Ishikawa (cell line): Measurements from ENCODE around the gene LAMB1.

Experiments used
- CEBPB ChIP-seq: IDR thresholded peaks from 2 replicates; pipeline ENCODE4 v1.6.1; 2012
- CREB1 ChIP-seq: IDR thresholded peaks from 2 replicates; pipeline ENCODE4 v1.6.1; 2012; ENCODE audit warnings: low read depth
- EGR1 ChIP-seq: IDR thresholded peaks from 2 replicates; pipeline ENCODE4 v1.6.1; 2012
- EP300 ChIP-seq: IDR thresholded peaks from 2 replicates; pipeline ENCODE4 v1.6.1; 2012; ENCODE audit warnings: borderline replicate concordance
- FOXM1 ChIP-seq: IDR thresholded peaks from 2 replicates; pipeline ENCODE4 v1.6.1; 2012; ENCODE audit warnings: low read depth, borderline replicate concordance
- MAX ChIP-seq: IDR thresholded peaks from 2 replicates; pipeline ENCODE4 v1.6.1; 2012
- NFIC ChIP-seq: IDR thresholded peaks from 2 replicates; pipeline ENCODE4 v1.6.1; 2012
- RAD21 ChIP-seq: IDR thresholded peaks from 2 replicates; pipeline ENCODE4 v1.6.1; 2012; ENCODE audit warnings: low read depth
- REST ChIP-seq: IDR thresholded peaks from 2 replicates; pipeline ENCODE4 v1.6.1; 2012; ENCODE audit warnings: low read depth, mild to moderate bottlenecking
- TAF1 ChIP-seq: IDR thresholded peaks from 2 replicates; pipeline ENCODE4 v1.6.1; 2012; ENCODE audit warnings: low read depth, mild to moderate bottlenecking
- TCF12 ChIP-seq: IDR thresholded peaks from 2 replicates; pipeline ENCODE4 v1.6.1; 2012; ENCODE audit warnings: low read depth
- TEAD4 ChIP-seq: IDR thresholded peaks from 2 replicates; pipeline ENCODE4 v1.6.1; 2012
- USF1 ChIP-seq: IDR thresholded peaks from 2 replicates; pipeline ENCODE4 v1.6.1; 2012
- YY1 ChIP-seq: IDR thresholded peaks from 2 replicates; pipeline ENCODE4 v1.6.1; 2012; ENCODE audit warnings: low read depth
- ZBTB7A ChIP-seq: IDR thresholded peaks from 2 replicates; pipeline ENCODE4 v1.6.1; 2012; ENCODE audit warnings: low read depth

The LAMB1 gene

GRCh38 chr7:107914831-107915230 is 88.1 kb downstream of the LAMB1 start:
- no peak for TF ChIP-seq CREB1
- no peak for TF ChIP-seq FOXM1
- TF ChIP-seq EGR1, result no peak
- no peak for TF ChIP-seq REST
- TF ChIP-seq RAD21, result no peak
- no peak for TF ChIP-seq EP300
- TF ChIP-seq TCF12, result no peak
- no peak for TF ChIP-seq NFIC
- no peak for TF ChIP-seq TEAD4

- no peak for TF ChIP-seq TEAD4
- TF ChIP-seq EGR1, result no peak
- no peak for TF ChIP-seq USF1
- TF ChIP-seq ZBTB7A, result no peak
- TF ChIP-seq REST, result no peak
- TF ChIP-seq TCF12, result no peak
- no peak for TF ChIP-seq TAF1
- TF ChIP-seq NFIC, result no peak
- no peak for TF ChIP-seq YY1
- no peak for TF ChIP-seq MAX
- no peak for TF ChIP-seq EP300
- no peak for TF ChIP-seq CREB1
- TF ChIP-seq RAD21, result no peak
- TF ChIP-seq CEBPB, result no peak
- TF ChIP-seq FOXM1, result no peak
Measured at GRCh38 chr7:107913851-107914250, 89.1 kb downstream of the LAMB1 start.

- TF ChIP-seq YY1, result no peak
- TF ChIP-seq TCF12, result no peak
- no peak for TF ChIP-seq ZBTB7A
- no peak for TF ChIP-seq MAX
- TF ChIP-seq EGR1, result no peak
- TF ChIP-seq USF1, result no peak
- no peak for TF ChIP-seq CREB1
- TF ChIP-seq NFIC, result no peak
- no peak for TF ChIP-seq CEBPB
- no peak for TF ChIP-seq TAF1
- no peak for TF ChIP-seq REST
- no peak for TF ChIP-seq EP300
- TF ChIP-seq TEAD4, result no peak
- TF ChIP-seq FOXM1, result no peak
- TF ChIP-seq RAD21, result no peak
Measured at GRCh38 chr7:107911981-107912380, 91.0 kb downstream of the LAMB1 start.

GRCh38 chr7:107909445-107909844 is 93.5 kb downstream of the LAMB1 start:
- no peak for TF ChIP-seq NFIC
- TF ChIP-seq REST, result no peak
- no peak for TF ChIP-seq EGR1
- TF ChIP-seq TEAD4, result no peak
- TF ChIP-seq CREB1, result no peak
- no peak for TF ChIP-seq MAX
- no peak for TF ChIP-seq ZBTB7A
- no peak for TF ChIP-seq EP300
- no peak for TF ChIP-seq USF1
- TF ChIP-seq TAF1, result no peak
- no peak for TF ChIP-seq RAD21
- no peak for TF ChIP-seq YY1
- TF ChIP-seq CEBPB, result no peak
- TF ChIP-seq TCF12, result no peak
- TF ChIP-seq FOXM1, result no peak
